ENCODE data around the gene LRMDA. TPM values are rescaled to one million over a fixed set of nuclear protein-coding genes. Genes with fewer than 3 reads are reported as not detected.

LRMDA gene
- total RNA-seq, 1 experiment from 2014 or later = 4.8 TPM

- ChIA-PET RAD21 (ENCODE audit: low non-redundant PET in 1 of 2, low total read pairs in 2 of 2, uncharacterized antibody in 2 of 2, unreplicated experiment in 2 of 2) (interaction anchor here in 1 of 2 experiments (0.6 kb wide), 1 partner anchor 9 kb away, joined by 3 read pairs; no protein-coding TSS in a partner anchor), POLR2A (interaction anchor here (1.3 to 1.4 kb wide), 2 partner anchors 685 to 687 kb away, joined by 3 to 4 read pairs; partner anchors contain the start of gene ZNF503), CTCF (interaction anchor here (0.6 to 2.1 kb wide), 11 partner anchors 9 to 818 kb away, joined by 3 to 14 read pairs (median 5); partner anchors contain the start of gene ZNF503)
- Histone ChIP-seq H3K9me2 (ENCODE audit: insufficient read depth) (no peaks in the 10 kb centered on the region), H3K36me3 (ENCODE audit: control insufficient read depth in 1 of 2, insufficient read depth in 2 of 2, low read length in 2 of 2) (no peaks in the 10 kb centered on the region), H4K20me1 (ENCODE audit: insufficient read depth) (no peaks in the 10 kb centered on the region), H3K27ac (ENCODE audit: low read depth, low read length) (no peak overlapping the region), H3K9ac (ENCODE audit: low read length) (no peak overlapping the region), H3K9me3 (ENCODE audit: control insufficient read depth in 1 of 2, insufficient read depth in 1 of 2, low read depth in 1 of 2, low read length in 2 of 2) (no peaks in the 10 kb centered on the region), H3K4me3 (replicated peaks in 1 of 2; ENCODE audit: low read depth in 1 of 2, low read length in 2 of 2) (no peak overlapping the region), H3K27me3 (ENCODE audit: insufficient read depth, low read length) (peaks cover 9% of the 10 kb centered on the region), H3K79me2 (ENCODE audit: insufficient read depth, low read length) (no peaks in the 10 kb centered on the region), H3K4me1 (ENCODE audit: control insufficient read depth in 1 of 2, insufficient read depth in 2 of 2, low read length in 2 of 2) (peaks cover 16 to 31% of the 10 kb centered on the region in 2 experiments), H3K4me2 (ENCODE audit: low read length) (peak overlapping the region; percentile 21; the same call in 1 of the 2 replicates), H2AFZ (ENCODE audit: low read depth, low read length, poor library complexity, severe bottlenecking) (peak overlapping the region; percentile 28)
- intact Hi-C loops (cut with micrococcal nuclease) = loop anchor here (1.0 kb wide), 1 partner anchor 690 kb away; no protein-coding TSS in a partner anchor
- BruUV-seq (replicated peaks) = no TSS peak
- DNase-seq (ENCODE audit: low read depth, low spot score) (no peak), ATAC-seq (peak; percentile 83)
- no peak for TF ChIP-seq ELF1 (IDR thresholded peaks at IDR 0.05; ENCODE audit: borderline replicate concordance, low read depth)
- TF ChIP-seq POLR2AphosphoS5 (IDR thresholded peaks at IDR 0.05; ENCODE audit: low read depth, low read length) = no peak
- TF ChIP-seq CTCF (IDR thresholded peaks at IDR 0.05 in 2 of 3, conservative IDR thresholded peaks at IDR 0.05 in 1 of 3; ENCODE audit: borderline replicate concordance in 1 of 3, insufficient read depth in 1 of 3, low read depth in 2 of 3, low read length in 2 of 3) = peak; percentile 58 to 82 (median 81); a peak in 5 of 6 replicates
- TF ChIP-seq EZH2 (IDR thresholded peaks at IDR 0.05) = no peak
- TF ChIP-seq RAD21 (IDR thresholded peaks at IDR 0.05; ENCODE audit: low read depth) = peak; percentile 86
Observed at GRCh38 chr10:76086761-76087639, 655.6 kb downstream of the LRMDA start.

All from HCT116 (cell line).